Subcutaneous adipose tissue (tissue), 4 donors: Measurements from ENCODE around the gene SH3PXD2A. TPM values are rescaled to one million over a fixed set of nuclear protein-coding genes. Genes with fewer than 3 reads are reported as not detected.

Experiments used
- CTCF ChIP-seq: fragments of 450-650 bp; IDR thresholded peaks from one replicate; pipeline ENCODE4 v1.5.1; 2016; ENCODE audit warnings: low read depth, mild to moderate bottlenecking, control low read depth, antibody characterized with exemption, moderate library complexity
- total RNA-seq, 4 donors: library from RNA; depleted of rRNA; stranded (reverse); fragments of >200 nt; gene quantifications; one replicate each; pipeline ENCODE4 v1.1.0, GENCODE V29; 2016

SH3PXD2A gene
- total RNA-seq, 4 donors from 2014 or later, result 13.0 to 23.6 (median 18.7) TPM

GRCh38 chr10:103672345-103672744 lies 183.0 kb downstream of the SH3PXD2A start:
- no peak for TF ChIP-seq CTCF

- no peak for TF ChIP-seq CTCF
Observed at GRCh38 chr10:103671126-103671895, 184.1 kb downstream of the SH3PXD2A start.

- TF ChIP-seq CTCF, result no peak
Observed at GRCh38 chr10:103669944-103670343, 185.4 kb downstream of the SH3PXD2A start.

- no peak for TF ChIP-seq CTCF
Observed at GRCh38 chr10:103669243-103669929, 186.0 kb downstream of the SH3PXD2A start.

GRCh38 chr10:103668351-103669242 lies 186.8 kb downstream of the SH3PXD2A start:
- TF ChIP-seq CTCF, result no peak

GRCh38 chr10:103667356-103667755 lies 188.0 kb downstream of the SH3PXD2A start:
- TF ChIP-seq CTCF, result no peak

GRCh38 chr10:103666762-103667150 lies 188.6 kb downstream of the SH3PXD2A start:
- no peak for TF ChIP-seq CTCF
